ENCODE data around the gene CTAGE4. TPM values are rescaled to one million over a fixed set of nuclear protein-coding genes. Genes with fewer than 3 reads are reported as not detected.
"Not testable (repeated sequence)": the region's sequence is repeated elsewhere in the genome, so short reads cannot be mapped to it uniquely, and the experiment has no call there.

The CTAGE4 gene
- total RNA-seq, 6 experiments from 2014 or later = not detected

- not testable (repeated sequence) for DNase-seq; H3K4me3 Mint-ChIP-seq; H3K4me1 Mint-ChIP-seq (ENCODE audit: low read depth); H3K36me3 Mint-ChIP-seq (ENCODE audit: low read depth); H3K9me3 Mint-ChIP-seq; H3K27ac Mint-ChIP-seq; H3K27me3 Mint-ChIP-seq (ENCODE audit: insufficient read depth)
Observed at GRCh38 chr7:144193782-144194181, 10.5 kb downstream of the CTAGE4 start.

GRCh38 chr7:144194453-144194852 is 11.2 kb downstream of the CTAGE4 start:
- not testable (repeated sequence) for H3K36me3 Mint-ChIP-seq (ENCODE audit: low read depth); H3K27ac Mint-ChIP-seq; DNase-seq; H3K9me3 Mint-ChIP-seq; H3K27me3 Mint-ChIP-seq (ENCODE audit: insufficient read depth); H3K4me3 Mint-ChIP-seq; H3K4me1 Mint-ChIP-seq (ENCODE audit: low read depth)

- not testable (repeated sequence) for H3K4me1 Mint-ChIP-seq (ENCODE audit: low read depth); H3K9me3 Mint-ChIP-seq; H3K27me3 Mint-ChIP-seq (ENCODE audit: insufficient read depth); H3K27ac Mint-ChIP-seq; H3K4me3 Mint-ChIP-seq; DNase-seq; H3K36me3 Mint-ChIP-seq (ENCODE audit: low read depth)
Observed at GRCh38 chr7:144195212-144195872, 12.1 kb downstream of the CTAGE4 start, which contains the start of gene ARHGEF35. TSS of gene ARHGEF35 (minus strand) at chr7:144195833. CDS start at chr7:144188383, 7,450 bp downstream.

DNA sequence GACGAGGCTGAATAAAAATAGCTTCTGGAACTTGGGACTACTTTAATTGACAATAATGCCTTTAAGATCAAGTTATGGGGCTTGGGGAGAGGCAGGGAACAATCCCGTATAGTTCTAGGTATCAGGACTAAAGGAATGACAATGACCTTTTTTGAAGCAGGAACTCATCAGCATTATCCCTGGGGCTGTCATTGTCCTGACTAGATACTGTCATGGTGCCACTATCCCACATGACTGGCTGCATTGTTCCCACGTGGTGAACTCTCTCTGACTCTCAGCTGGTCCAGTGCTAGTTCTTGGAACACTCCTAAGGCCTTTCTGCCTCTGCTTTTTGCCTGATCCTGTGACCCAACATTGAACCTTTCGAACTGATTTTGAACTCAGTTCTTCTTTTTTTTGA is 15.7 kb downstream of the CTAGE4 start:
- not testable (repeated sequence) for DNase-seq; H3K4me3 Mint-ChIP-seq; H3K4me1 Mint-ChIP-seq (ENCODE audit: low read depth); H3K27me3 Mint-ChIP-seq (ENCODE audit: insufficient read depth); H3K27ac Mint-ChIP-seq; H3K36me3 Mint-ChIP-seq (ENCODE audit: low read depth); H3K9me3 Mint-ChIP-seq

GRCh38 chr7:144201978-144202377 is 18.7 kb downstream of the CTAGE4 start:
- H3K27me3 Mint-ChIP-seq (ENCODE audit: insufficient read depth); H3K9me3 Mint-ChIP-seq; H3K4me3 Mint-ChIP-seq; H3K27ac Mint-ChIP-seq; H3K4me1 Mint-ChIP-seq (ENCODE audit: low read depth); DNase-seq; H3K36me3 Mint-ChIP-seq (ENCODE audit: low read depth): not testable (repeated sequence)

DNA sequence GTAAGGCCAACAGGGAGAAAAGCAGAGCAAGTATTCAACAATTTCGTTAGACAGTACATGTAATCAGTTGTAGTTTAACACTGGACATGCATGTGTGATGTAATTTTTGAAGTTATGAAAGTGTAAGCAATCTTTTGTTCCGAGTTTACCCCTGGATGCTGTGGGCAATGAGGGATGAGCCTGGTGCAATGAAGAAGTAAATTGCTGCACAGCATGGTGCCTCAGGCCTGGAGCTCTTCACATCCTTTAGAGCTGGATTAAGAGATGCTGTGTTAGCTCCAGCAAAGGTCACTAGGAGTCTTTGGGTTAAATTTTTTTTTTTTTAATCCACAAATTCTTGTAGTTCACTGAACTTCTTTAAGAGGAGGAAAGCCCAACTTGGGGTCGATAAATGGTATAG is 19.8 kb downstream of the CTAGE4 start:
- H3K27me3 Mint-ChIP-seq (ENCODE audit: insufficient read depth); H3K27ac Mint-ChIP-seq; H3K9me3 Mint-ChIP-seq; H3K4me1 Mint-ChIP-seq (ENCODE audit: low read depth); DNase-seq; H3K4me3 Mint-ChIP-seq; H3K36me3 Mint-ChIP-seq (ENCODE audit: low read depth): not testable (repeated sequence)

- not testable (repeated sequence) for H3K4me1 Mint-ChIP-seq (ENCODE audit: low read depth); DNase-seq; H3K27ac Mint-ChIP-seq; H3K4me3 Mint-ChIP-seq; H3K36me3 Mint-ChIP-seq (ENCODE audit: low read depth); H3K27me3 Mint-ChIP-seq (ENCODE audit: insufficient read depth); H3K9me3 Mint-ChIP-seq
Observed at GRCh38 chr7:144205306-144205705, 22.0 kb downstream of the CTAGE4 start.

DNA sequence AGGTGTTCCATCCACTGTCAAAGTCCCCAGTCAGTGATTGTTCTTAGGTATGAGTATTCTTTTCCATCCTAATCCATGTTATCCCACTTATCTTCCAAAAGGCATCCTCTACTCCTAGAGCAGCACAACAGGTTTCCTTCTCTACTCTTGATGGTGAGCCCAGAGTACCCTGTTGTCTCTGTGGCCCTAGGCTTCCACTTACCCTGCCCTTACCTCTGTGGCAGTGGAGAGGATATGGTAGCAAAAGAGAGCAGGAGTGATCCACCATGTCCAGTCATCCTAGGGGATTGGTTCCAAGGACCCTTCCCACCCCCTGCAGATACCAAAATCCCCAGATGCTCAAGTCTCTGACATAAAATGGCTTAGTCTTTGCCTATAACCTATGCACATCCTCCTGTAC is 33.9 kb downstream of the CTAGE4 start:
- H3K36me3 Mint-ChIP-seq (ENCODE audit: low read depth); DNase-seq; H3K9me3 Mint-ChIP-seq; H3K27ac Mint-ChIP-seq; H3K4me3 Mint-ChIP-seq; H3K4me1 Mint-ChIP-seq (ENCODE audit: low read depth); H3K27me3 Mint-ChIP-seq (ENCODE audit: insufficient read depth): not testable (repeated sequence)

- H3K36me3 Mint-ChIP-seq (ENCODE audit: low read depth); DNase-seq; H3K27me3 Mint-ChIP-seq (ENCODE audit: insufficient read depth); H3K27ac Mint-ChIP-seq; H3K9me3 Mint-ChIP-seq; H3K4me3 Mint-ChIP-seq; H3K4me1 Mint-ChIP-seq (ENCODE audit: low read depth): not testable (repeated sequence)
Observed at GRCh38 chr7:144218581-144218980, 35.3 kb downstream of the CTAGE4 start.

GRCh38 chr7:144219149-144219548 is 35.9 kb downstream of the CTAGE4 start:
- not testable (repeated sequence) for H3K36me3 Mint-ChIP-seq (ENCODE audit: low read depth); H3K9me3 Mint-ChIP-seq; H3K27ac Mint-ChIP-seq; DNase-seq; H3K27me3 Mint-ChIP-seq (ENCODE audit: insufficient read depth); H3K4me3 Mint-ChIP-seq; H3K4me1 Mint-ChIP-seq (ENCODE audit: low read depth)

- not testable (repeated sequence) for DNase-seq; H3K9me3 Mint-ChIP-seq; H3K4me1 Mint-ChIP-seq (ENCODE audit: low read depth); H3K36me3 Mint-ChIP-seq (ENCODE audit: low read depth); H3K27me3 Mint-ChIP-seq (ENCODE audit: insufficient read depth); H3K4me3 Mint-ChIP-seq; H3K27ac Mint-ChIP-seq
Observed at GRCh38 chr7:144220531-144220930, 37.3 kb downstream of the CTAGE4 start.

DNA sequence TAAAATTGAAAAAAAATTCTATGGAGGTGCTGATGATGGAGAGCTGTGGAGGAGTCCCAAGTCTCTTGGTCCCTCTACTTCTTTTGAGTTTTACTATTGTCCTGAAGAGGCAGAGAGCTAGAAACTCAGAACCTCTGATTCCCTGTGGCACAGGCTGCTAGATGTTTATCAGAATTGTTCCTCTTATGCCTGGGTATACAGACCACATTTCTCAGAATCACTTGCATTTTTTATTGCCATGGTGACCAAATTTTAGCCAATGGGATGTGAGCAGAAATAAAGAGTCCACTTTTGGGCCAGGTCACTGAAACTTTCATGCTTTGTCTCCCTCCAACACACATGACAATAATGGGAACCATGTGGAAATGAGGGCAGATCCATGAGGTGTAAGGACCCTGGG is 40.4 kb downstream of the CTAGE4 start:
- not testable (repeated sequence) for H3K4me3 Mint-ChIP-seq; H3K9me3 Mint-ChIP-seq; H3K27me3 Mint-ChIP-seq (ENCODE audit: insufficient read depth); DNase-seq; H3K27ac Mint-ChIP-seq; H3K36me3 Mint-ChIP-seq (ENCODE audit: low read depth); H3K4me1 Mint-ChIP-seq (ENCODE audit: low read depth)

DNA sequence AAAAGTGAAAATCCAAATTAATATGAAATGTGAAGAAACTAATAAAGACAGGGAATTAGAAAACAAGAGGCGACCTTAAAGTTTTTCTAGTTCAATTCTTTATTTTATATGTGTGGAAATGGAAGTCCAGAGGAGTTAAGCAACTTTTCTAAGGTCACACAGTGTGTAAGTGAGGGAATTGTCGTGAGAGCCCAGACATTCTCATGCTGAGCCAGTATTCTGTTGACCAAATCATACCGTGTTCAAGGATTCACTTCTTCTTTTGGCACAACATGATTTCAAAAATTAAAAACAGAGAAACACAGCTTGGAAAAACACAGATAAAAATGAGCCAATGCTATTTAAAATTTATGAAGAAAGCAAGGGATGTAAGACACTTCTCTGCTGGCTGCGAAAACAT is 43.6 kb downstream of the CTAGE4 start:
- H3K27me3 Mint-ChIP-seq (ENCODE audit: insufficient read depth); H3K9me3 Mint-ChIP-seq; H3K27ac Mint-ChIP-seq; DNase-seq; H3K4me3 Mint-ChIP-seq; H3K4me1 Mint-ChIP-seq (ENCODE audit: low read depth); H3K36me3 Mint-ChIP-seq (ENCODE audit: low read depth): not testable (repeated sequence)

DNA sequence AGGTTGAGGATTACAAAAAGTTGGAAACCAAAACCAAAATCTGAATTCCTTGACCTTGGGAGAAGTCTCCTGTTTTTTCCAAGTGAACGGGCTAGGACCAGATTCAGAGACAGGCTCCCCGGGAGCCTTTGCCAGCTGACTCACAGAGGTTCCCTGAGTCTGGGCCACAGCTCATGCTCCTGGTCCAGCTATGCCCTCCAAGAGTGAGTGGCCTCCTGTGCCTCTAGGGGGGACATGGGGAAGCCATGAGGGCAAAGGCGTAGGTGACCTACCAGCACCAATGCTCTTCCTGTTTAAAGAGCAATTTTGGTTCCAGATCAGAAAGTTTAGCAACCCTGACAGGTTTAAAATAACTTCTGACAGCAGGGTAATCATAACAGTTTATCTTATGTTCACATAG is 45.5 kb downstream of the CTAGE4 start:
- not testable (repeated sequence) for DNase-seq; H3K9me3 Mint-ChIP-seq; H3K27ac Mint-ChIP-seq; H3K36me3 Mint-ChIP-seq (ENCODE audit: low read depth); H3K4me3 Mint-ChIP-seq; H3K4me1 Mint-ChIP-seq (ENCODE audit: low read depth); H3K27me3 Mint-ChIP-seq (ENCODE audit: insufficient read depth)

- not testable (repeated sequence) for H3K27ac Mint-ChIP-seq, H3K4me3 Mint-ChIP-seq
Observed at GRCh38 chr7:144231027-144231426, 47.8 kb downstream of the CTAGE4 start.

More at GRCh38 chr7:144231027-144231426, 47.8 kb downstream of the CTAGE4 start:
- not testable (repeated sequence) for DNase-seq; H3K27me3 Mint-ChIP-seq (ENCODE audit: insufficient read depth); H3K4me1 Mint-ChIP-seq (ENCODE audit: low read depth); H3K36me3 Mint-ChIP-seq (ENCODE audit: low read depth); H3K9me3 Mint-ChIP-seq
